Measurements from ENCODE around the gene DNAH1. TPM values are rescaled to one million over a fixed set of nuclear protein-coding genes. Genes with fewer than 3 reads are reported as not detected.

Gene DNAH1
- total RNA-seq, 1 donor from 2014 or later: 3.3 TPM

DNA sequence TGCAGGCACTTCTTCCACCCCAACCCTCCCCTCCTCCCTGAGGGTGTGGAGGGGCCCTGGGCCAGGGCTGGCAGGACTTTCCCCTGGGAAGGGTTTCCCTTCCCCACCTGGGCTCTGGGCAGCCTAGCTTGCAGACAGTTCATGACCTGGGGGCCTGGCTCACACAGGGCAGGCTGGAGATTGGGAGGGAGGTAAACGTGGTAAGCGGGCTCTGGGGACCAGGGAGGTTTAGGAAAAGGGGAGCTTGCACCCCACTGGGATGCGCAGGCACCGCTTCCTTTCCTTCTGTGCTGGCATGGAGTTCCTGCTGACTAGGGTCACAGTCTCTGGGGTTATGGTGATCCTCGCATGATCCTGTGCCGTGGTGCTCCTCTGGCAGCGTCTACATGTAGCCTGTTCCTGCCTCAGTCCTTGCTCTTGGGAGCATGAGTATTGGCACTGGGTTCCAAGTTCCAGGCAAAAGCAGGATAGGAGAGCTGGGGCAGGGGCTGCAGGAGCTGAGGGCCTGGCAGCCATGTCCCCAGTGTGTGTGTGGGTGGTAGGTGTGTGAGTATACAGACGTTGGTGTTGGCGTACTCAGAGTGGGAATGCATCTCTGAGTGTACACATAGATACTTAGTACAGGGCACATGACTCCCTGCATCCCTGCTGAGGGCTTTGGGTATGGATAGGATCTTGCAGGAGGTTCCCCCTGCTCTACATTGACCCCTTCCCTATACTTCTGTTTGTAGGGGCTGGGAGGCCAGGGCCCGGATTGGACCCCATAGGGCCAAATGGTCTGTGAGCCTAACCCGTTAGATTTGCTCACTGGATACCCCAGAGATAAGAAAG lies 21.6 kb upstream of the DNAH1 start:
- Mint-ChIP-seq H3K4me3 (ENCODE audit: unreplicated experiment) (no peak overlapping the region), H3K27me3 (ENCODE audit: unreplicated experiment) (peaks cover 12% of the 10 kb centered on the region), H3K4me1 (ENCODE audit: unreplicated experiment) (peaks cover 11% of the 10 kb centered on the region), H3K36me3 (ENCODE audit: low read depth, unreplicated experiment) (peaks cover 8% of the 10 kb centered on the region), H3K27ac (ENCODE audit: unreplicated experiment) (peak overlapping the region; percentile 59), H3K9me3 (ENCODE audit: unreplicated experiment) (no peaks in the 10 kb centered on the region)
- TF ChIP-seq, protein P1, sequence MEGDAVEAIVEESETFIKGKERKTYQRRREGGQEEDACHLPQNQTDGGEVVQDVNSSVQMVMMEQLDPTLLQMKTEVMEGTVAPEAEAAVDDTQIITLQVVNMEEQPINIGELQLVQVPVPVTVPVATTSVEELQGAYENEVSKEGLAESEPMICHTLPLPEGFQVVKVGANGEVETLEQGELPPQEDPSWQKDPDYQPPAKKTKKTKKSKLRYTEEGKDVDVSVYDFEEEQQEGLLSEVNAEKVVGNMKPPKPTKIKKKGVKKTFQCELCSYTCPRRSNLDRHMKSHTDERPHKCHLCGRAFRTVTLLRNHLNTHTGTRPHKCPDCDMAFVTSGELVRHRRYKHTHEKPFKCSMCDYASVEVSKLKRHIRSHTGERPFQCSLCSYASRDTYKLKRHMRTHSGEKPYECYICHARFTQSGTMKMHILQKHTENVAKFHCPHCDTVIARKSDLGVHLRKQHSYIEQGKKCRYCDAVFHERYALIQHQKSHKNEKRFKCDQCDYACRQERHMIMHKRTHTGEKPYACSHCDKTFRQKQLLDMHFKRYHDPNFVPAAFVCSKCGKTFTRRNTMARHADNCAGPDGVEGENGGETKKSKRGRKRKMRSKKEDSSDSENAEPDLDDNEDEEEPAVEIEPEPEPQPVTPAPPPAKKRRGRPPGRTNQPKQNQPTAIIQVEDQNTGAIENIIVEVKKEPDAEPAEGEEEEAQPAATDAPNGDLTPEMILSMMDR (IDR thresholded peaks at IDR 0.05; ENCODE audit: unreplicated experiment): no peak
- no peak for DNase-seq (ENCODE audit: low spot score)

DNA sequence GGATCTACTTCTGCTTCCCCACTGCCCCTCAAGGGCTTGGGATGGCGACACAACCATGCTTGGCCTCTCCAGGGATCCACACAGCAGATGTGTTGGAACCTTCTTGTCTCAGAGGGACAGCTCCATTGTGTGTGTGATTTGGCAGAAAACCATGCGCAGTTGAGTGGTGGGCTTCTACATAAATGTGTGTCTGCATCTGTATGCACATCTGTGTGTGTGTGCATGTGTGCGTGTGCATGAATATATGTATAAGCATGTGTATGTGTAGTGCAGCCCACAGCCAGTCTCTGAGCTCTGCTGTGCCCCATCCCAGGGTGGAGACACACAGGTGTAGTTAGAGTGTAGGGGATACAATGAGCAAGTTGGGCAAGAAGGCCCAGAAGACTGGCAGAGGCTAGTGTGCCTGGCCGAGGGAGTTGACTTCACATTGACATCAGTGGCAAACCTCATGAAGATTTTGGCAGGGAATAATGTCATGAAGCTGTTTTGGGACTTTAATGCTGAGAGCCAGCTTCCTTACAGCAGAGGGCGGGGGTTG lies 20.4 kb upstream of the DNAH1 start:
- H3K36me3 Mint-ChIP-seq (ENCODE audit: low read depth, unreplicated experiment): peaks cover 8% of the 10 kb centered on the region
- H3K27ac Mint-ChIP-seq (ENCODE audit: unreplicated experiment): no peak overlapping the region
- no peaks in the 10 kb centered on the region for H3K9me3 Mint-ChIP-seq (ENCODE audit: unreplicated experiment)
- TF ChIP-seq, protein P1 (IDR thresholded peaks at IDR 0.05; ENCODE audit: unreplicated experiment): no peak
- no peak for DNase-seq (ENCODE audit: low spot score)
- no peak overlapping the region for H3K4me3 Mint-ChIP-seq (ENCODE audit: unreplicated experiment)
- peaks cover 13% of the 10 kb centered on the region for H3K27me3 Mint-ChIP-seq (ENCODE audit: unreplicated experiment)
- peaks cover 16% of the 10 kb centered on the region for H3K4me1 Mint-ChIP-seq (ENCODE audit: unreplicated experiment)

DNA sequence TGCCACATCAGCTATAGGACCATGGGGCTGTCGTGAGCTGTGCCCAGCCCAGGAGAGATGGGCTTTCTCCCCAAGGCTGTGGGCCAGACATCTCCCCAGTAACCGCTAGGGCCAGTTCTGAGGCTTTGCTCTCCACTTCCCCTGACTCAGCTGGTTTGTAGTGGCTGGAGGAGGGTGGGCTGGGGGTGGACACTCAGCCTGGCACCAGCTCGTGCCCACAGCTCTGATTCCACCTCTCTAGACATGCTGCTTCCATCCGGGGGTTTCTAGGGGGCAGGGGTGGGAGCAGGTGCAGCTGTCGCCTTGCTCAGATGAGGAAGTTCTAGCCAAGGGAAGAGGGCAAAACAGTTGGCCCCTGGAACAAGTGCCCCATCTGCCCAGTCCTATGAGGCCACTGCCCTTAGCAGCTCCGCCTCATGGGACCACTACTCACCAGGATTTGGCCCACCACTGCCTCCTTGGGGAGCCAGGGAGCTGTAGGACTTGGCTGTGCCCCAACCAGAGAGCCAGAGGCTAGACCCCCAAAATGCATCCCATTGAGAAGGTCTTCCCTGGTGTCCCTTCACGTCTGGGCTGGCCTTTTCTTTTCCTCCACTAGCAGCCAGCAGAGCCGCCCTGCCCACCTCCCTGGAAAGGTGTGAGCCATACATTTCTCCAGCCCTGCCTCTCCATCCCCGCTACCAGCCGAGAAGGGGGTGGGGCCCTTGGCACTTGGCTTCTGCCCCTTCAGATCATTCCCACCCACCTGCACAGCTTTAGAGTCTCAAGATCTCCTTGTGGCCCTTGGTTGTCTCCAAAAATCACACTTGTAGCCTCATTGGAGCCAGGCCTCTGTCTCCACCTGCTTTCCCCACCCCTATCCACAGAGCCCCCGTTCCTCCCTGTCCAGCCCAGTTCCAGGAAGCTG lies 18.6 kb upstream of the DNAH1 start:
- Mint-ChIP-seq H3K9me3 (ENCODE audit: unreplicated experiment) (no peaks in the 10 kb centered on the region), H3K27me3 (ENCODE audit: unreplicated experiment) (peaks cover 14% of the 10 kb centered on the region), H3K4me3 (ENCODE audit: unreplicated experiment) (peak overlapping the region; percentile 69), H3K36me3 (ENCODE audit: low read depth, unreplicated experiment) (peaks cover 8% of the 10 kb centered on the region), H3K4me1 (ENCODE audit: unreplicated experiment) (peaks cover 18% of the 10 kb centered on the region), H3K27ac (ENCODE audit: unreplicated experiment) (no peak overlapping the region)
- TF ChIP-seq, protein P1 (IDR thresholded peaks at IDR 0.05; ENCODE audit: unreplicated experiment): no peak
- DNase-seq (ENCODE audit: low spot score): no peak

DNA sequence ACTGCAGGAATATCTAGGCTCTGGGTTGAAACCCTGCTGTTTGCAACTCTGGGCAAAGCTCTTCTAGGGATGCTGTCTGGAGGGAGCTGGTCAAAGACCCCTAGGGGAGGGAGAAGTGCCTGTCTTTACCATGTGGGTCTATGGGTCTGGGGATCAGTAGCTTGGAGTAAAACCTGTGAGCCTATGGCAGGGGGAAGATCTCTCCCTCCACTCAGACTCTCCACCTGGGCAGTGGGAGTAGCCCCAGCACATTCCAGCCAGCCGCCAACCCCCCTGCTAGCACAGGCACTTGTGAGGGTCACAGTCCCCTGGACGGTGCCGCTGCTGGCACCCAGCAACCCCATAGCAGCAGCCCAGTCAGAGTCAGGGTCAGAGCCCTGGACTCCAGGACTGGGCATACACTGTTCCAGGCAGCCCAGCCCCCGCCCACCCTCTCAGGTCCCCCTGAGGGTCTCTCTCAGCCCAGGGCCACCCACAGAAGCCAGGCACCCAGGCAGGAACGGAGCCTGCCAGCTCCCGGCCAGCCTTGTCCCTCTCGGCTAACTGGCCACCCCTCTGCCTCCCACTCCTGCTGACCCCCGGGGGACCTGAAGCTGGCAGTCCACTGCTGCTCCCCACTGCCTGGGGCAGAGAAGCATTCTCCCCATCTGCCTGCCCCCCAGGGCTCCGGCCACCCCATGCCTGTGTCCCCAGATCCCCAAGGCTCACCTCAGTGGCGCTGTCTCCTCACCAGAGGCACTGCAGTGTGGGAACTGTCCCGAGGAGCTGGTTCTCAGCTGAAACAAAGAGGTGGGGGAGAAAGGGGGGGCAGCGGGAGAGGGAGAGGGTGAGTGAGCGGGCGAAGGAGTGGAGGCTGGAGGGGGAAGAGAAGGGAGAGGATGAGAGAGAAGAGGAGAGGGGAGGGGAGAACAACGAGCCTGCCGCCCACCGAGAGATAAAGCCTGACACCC lies 17.7 kb upstream of the DNAH1 start:
- peak overlapping the region; percentile 69 for H3K4me3 Mint-ChIP-seq (ENCODE audit: unreplicated experiment)
- DNase-seq (ENCODE audit: low spot score): no peak

More for the DNA sequence above, 17.7 kb upstream of the DNAH1 start:
- Mint-ChIP-seq H3K36me3 (ENCODE audit: low read depth, unreplicated experiment) (peaks cover 8% of the 10 kb centered on the region), H3K4me1 (ENCODE audit: unreplicated experiment) (peaks cover 18% of the 10 kb centered on the region), H3K9me3 (ENCODE audit: unreplicated experiment) (no peaks in the 10 kb centered on the region), H3K27ac (ENCODE audit: unreplicated experiment) (no peak overlapping the region), H3K27me3 (ENCODE audit: unreplicated experiment) (peaks cover 16% of the 10 kb centered on the region)
- TF ChIP-seq, protein P1 (IDR thresholded peaks at IDR 0.05; ENCODE audit: unreplicated experiment): no peak

All from endothelial cell (in vitro differentiated cells).